ENCODE measurements around the gene ARHGAP26.

The ARHGAP26 gene

GRCh38 chr5:142837081-142837725 is 67.0 kb downstream of the ARHGAP26 start:
- Histone ChIP-seq H3K4me3 (no peak overlapping the region), H3K27ac (peak overlapping the region in 1 of 21 experiments; percentile 34)

GRCh38 chr5:142838845-142839244 is 68.7 kb downstream of the ARHGAP26 start:
- no peak overlapping the region for H3K4me3 ChIP-seq
- no peak overlapping the region for H3K27ac ChIP-seq

GRCh38 chr5:142839711-142840346 is 69.7 kb downstream of the ARHGAP26 start:
- peak overlapping the region in 1 of 21 experiments; percentile 55 for H3K27ac ChIP-seq
- no peak overlapping the region for H3K4me3 ChIP-seq

DNA sequence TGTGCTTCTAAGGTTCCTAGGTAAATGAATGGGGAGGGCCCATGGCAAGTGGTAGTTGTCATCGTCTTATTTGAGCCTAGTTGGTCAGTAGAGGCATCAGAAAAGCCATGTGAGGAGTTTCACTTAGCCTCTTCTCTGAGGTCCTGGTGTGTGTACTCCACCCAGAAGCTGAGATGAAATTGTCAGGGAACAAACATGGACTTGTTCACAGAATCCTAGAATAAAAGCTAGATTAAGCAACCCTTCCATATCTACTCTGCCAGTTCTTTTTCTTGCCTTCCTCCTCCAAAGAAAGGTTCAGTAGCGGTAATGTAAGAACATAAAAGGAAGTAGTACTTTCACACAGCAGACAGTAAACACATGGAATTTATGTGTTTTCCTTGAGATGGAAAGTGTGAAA is 70.4 kb downstream of the ARHGAP26 start:
- no peak overlapping the region for H3K4me3 ChIP-seq
- H3K27ac ChIP-seq: peak overlapping the region in 1 of 21 experiments; percentile 55

- H3K4me3 ChIP-seq: no peak overlapping the region
- no peak overlapping the region for H3K27ac ChIP-seq
Observed at GRCh38 chr5:142841511-142842265, 71.5 kb downstream of the ARHGAP26 start.

DNA sequence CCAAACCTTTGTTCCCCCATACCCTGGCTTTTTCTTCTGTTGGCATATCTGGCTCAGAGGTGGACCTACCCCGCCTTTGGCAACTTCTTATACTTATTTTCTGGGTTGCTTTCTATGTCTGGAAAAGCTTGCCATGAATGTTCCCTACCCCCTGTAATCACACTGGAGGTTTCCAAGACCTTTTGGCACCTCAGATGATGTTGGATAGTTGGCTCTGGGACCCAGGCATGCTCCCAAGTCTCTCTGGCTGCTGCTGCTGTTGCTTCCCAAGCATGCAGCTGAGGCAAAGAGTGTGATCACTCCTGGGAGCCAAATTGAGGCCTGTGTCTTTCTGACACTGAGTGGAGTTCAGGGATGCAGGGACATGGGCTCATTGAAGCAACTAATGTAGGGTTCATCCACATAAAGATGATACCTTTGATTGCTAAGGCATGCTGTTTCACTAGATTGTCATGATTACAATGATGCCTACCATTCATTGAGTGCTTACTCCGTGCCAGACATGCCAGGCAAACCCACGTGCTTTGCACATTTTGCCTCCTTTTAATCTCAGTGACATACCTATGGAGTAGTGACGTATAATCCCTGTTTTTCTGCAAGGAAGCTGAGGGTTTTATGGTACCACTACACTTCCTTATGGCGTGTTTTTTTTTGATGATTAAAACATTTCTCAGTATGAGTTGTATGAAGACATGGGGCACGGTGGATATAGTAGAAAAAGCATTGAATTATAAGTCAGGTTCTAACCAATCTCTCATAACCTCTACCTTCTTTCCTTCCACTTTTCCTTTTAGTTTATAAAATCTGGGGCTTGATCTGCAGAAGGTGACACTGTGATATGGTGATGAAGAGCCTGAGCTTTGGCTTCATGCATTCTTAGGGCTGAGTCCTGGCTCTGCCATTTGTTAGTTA is 73.1 kb downstream of the ARHGAP26 start:
- Histone ChIP-seq H3K4me3 (no peak overlapping the region), H3K27ac (no peak overlapping the region)

DNA sequence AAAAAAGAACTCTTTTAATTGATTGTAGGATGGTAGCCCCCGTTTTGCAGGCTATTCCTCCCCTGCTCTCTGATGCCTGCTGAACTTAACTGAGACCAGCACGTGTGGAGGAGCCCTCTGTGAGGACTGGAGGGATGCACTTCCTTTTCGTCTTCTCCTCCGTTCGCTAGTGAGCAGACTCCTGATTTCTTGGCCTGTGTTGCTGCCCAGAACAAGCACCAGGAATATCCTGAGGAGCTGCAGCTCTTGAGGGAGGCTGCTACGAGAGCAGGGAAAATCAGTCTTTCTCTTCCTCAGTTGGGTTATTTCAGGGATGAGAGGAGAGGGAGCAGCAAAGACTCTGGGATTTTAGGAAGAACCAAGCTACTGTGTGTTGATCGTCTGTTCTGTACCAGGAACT is 74.7 kb downstream of the ARHGAP26 start:
- H3K27ac ChIP-seq: peak overlapping the region in 3 of 21 experiments; percentile 6 to 65 (median 55)

GRCh38 chr5:142845402-142845921 is 75.3 kb downstream of the ARHGAP26 start:
- Histone ChIP-seq H3K27ac (peak overlapping the region in 8 of 21 experiments; percentile 6 to 65 (median 30)), H3K4me3 (no peak overlapping the region)

More for the DNA sequence above, 74.7 kb downstream of the ARHGAP26 start:
- H3K4me3 ChIP-seq: no peak overlapping the region

DNA sequence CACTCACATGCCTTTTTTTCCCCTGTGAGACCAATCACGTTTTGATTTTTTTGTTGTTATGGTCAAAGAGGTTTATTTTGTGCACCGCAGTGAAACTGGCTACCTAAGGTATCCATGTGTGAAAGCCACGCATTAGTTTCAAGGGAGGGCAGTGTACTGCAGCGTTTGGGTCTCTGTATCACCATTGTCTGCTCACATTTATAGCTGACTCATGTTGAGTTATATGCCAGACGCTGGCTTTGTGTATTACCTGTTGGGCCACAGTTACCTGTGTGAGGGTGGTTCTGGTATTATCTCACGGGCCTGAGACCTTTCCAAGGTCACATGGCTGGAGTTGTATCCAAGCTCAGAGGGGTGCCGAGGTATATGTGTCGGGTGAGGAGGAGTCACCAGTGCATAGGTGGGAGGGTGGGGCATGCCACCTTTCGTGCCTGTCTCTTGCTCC is 75.8 kb downstream of the ARHGAP26 start:
- Histone ChIP-seq H3K27ac (peak overlapping the region in 8 of 21 experiments; percentile 6 to 65 (median 30)), H3K4me3 (no peak overlapping the region)

DNA sequence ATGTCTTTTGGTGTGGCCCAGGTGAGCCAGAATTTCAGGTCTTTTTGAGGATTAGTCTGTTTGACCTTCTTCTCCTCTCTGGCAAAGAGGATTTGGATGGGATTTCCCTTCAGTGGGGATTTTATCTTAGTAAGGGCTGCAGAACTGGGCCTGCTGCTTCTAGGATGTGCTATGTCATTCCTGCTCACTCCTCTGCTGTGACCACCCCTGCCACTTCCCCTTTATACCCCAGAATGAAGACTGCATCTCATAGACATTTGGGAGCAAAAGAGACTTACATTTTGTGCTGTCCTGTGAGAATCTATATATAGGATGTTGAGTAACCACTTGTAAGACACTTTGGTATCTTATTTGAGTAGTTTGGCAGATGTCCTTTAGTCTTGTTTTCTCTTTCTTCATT is 76.2 kb downstream of the ARHGAP26 start:
- H3K27ac ChIP-seq: peak overlapping the region in 5 of 21 experiments; percentile 6 to 65 (median 35)
- no peak overlapping the region for H3K4me3 ChIP-seq

- no peak overlapping the region for H3K27ac ChIP-seq
- no peak overlapping the region for H3K4me3 ChIP-seq
Observed at GRCh38 chr5:142847898-142848790, 78.0 kb downstream of the ARHGAP26 start.

GRCh38 chr5:142849466-142849865 is 79.3 kb downstream of the ARHGAP26 start:
- no peak overlapping the region for H3K4me3 ChIP-seq
- no peak overlapping the region for H3K27ac ChIP-seq

GRCh38 chr5:142849880-142850279 is 79.7 kb downstream of the ARHGAP26 start:
- Histone ChIP-seq H3K4me3 (no peak overlapping the region), H3K27ac (no peak overlapping the region)

DNA sequence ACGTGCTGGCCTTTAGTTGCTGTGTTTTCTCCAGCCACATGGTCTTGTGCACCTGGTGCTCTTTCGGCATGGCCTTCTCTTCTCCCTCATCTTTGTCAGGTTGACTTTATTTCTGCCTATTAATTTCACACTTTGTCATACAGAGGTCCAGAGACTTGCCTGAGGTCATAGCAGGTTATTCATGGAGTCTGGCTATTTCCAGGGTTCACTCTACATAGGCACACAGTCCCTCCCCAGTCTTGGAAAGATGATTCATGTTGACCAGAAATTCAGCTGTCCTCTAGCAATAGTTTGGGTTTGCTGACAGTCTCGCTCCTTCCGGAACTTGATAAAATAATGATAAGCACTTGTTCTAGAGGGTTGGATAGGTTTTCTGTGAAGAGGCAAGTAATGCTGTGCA is 81.6 kb downstream of the ARHGAP26 start:
- Histone ChIP-seq H3K27ac (no peak overlapping the region), H3K4me3 (no peak overlapping the region)

DNA sequence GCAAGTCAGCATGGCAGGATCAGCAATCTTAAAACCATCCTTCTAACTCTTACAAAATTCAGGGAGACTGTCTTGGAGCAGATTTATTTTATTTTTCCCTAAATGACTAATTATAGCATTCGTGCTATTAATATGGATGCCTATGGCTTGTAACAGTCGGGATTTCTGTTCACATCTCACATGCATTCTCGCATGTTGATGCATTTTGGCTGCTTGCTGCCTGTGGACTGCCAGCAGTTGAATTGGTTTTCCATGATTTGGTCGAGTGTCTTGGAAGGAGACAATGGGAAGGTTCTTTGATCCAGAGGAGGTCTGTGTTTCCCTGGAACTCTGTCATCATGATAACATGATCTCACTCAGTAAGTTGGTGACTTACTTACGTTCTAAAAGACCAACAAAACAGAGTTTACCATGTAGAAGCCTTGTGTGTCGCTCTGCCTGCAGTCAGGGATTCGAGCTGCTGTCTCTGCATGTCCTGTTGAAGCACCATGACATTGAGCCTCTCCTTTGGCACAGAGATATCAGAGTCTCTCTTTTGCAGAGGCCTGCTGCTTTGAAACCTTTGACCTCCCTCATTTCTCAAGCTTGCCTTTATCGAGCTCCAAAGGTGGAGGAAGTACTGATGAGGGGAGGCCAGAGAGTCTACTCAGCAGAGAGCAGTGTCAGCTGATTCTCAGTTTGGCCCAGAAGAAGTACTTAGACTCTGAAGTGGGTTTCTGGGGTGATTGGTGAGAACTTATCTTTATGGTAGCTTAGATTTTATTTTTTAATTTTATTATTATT is 82.4 kb downstream of the ARHGAP26 start:
- no peak overlapping the region for H3K4me3 ChIP-seq

GRCh38 chr5:142853682-142854081 is 83.5 kb downstream of the ARHGAP26 start:
- no peak overlapping the region for H3K4me3 ChIP-seq
- H3K27ac ChIP-seq: no peak overlapping the region

More for the DNA sequence above, 82.4 kb downstream of the ARHGAP26 start:
- H3K27ac ChIP-seq: no peak overlapping the region

- no peak overlapping the region for H3K27ac ChIP-seq
- H3K4me3 ChIP-seq: no peak overlapping the region
Observed at GRCh38 chr5:142856269-142856782, 86.1 kb downstream of the ARHGAP26 start.
